Lung (tissue), 12 donors: Measurements from ENCODE around the gene SF3B5. TPM values are rescaled to one million over a fixed set of nuclear protein-coding genes. Genes with fewer than 3 reads are reported as not detected.
A peak's percentile ranks its signal among the peaks of the same experiment; 100 is the strongest.

Source experiments
- ATAC-seq: fragments of 200-7000 bp; cut with Tn5 transposase; one replicate; pipeline ENCODE4 v1.9.1; 2020; ENCODE audit warnings: moderate number of reproducible peaks; ENCODE audit not compliant: insufficient read depth, low FRiP score
- DNase-seq, 3 donors: peaks; one replicate each; pipeline ENCODE4 v3.0.0-alpha.2; 2013 to 2017
- H3K27ac ChIP-seq, 2 donors: one replicate each; pipeline ENCODE4 v1.5.1; 2013; ENCODE audit warnings: mild to moderate bottlenecking in 2 of 2, moderate library complexity in 2 of 2, control low read depth in 1 of 2, inconsistent platforms in 1 of 2, low read depth in 1 of 2, low read length in 1 of 2
- H3K27me3 ChIP-seq, 3 donors: one replicate each; pipeline ENCODE4 v1.5.1; 2013; ENCODE audit warnings: low read length in 2 of 3; ENCODE audit not compliant: control insufficient read depth in 3 of 3, insufficient read depth in 3 of 3
- H3K36me3 ChIP-seq, 4 donors: one replicate each; pipeline ENCODE4 v1.5.1; 2013; ENCODE audit warnings: low read length in 4 of 4, mild to moderate bottlenecking in 1 of 4, moderate library complexity in 1 of 4; ENCODE audit not compliant: control insufficient read depth in 4 of 4, insufficient read depth in 4 of 4
- H3K4me1 ChIP-seq, 5 donors: one replicate each; pipeline ENCODE4 v1.5.1; 2013; ENCODE audit warnings: low read length in 5 of 5, mild to moderate bottlenecking in 2 of 5, moderate library complexity in 1 of 5; ENCODE audit not compliant: control insufficient read depth in 5 of 5, insufficient read depth in 5 of 5
- H3K4me3 ChIP-seq: one replicate; pipeline ENCODE4 v1.5.1; 2013; ENCODE audit warnings: mild to moderate bottlenecking, control low read depth, moderate library complexity
- H3K9ac ChIP-seq, 2 donors: one replicate each; pipeline ENCODE4 v1.5.1; 2013; ENCODE audit warnings: low read length in 2 of 2, control low read depth in 1 of 2; ENCODE audit not compliant: insufficient read depth in 1 of 2
- H3K9me3 ChIP-seq, 4 donors: one replicate each; pipeline ENCODE4 v1.5.1; 2013; ENCODE audit warnings: low read length in 3 of 4, mild to moderate bottlenecking in 1 of 4, moderate library complexity in 1 of 4; ENCODE audit not compliant: control insufficient read depth in 4 of 4, insufficient read depth in 3 of 4
- CTCF ChIP-seq: IDR thresholded peaks from 2 replicates; pipeline ENCODE4 v1.5.1; 2012; ENCODE audit warnings: mild to moderate bottlenecking; ENCODE audit errors: control extremely low read depth, extremely low read depth
- WGBS, 2 donors: extraction: QIAGEN DNeasy Blood & Tissue Kit; methylation state at CpG; one replicate each; pipeline ENCODE4 v1.1.7; 2013; 5-methylcytosine and 5-hydroxymethylcytosine counted together
- polyA plus RNA-seq, 2 donors: library from polyadenylated mRNA; stranded (reverse); fragments of 200-250 nt; gene quantifications; one replicate each; pipeline ENCODE4 v1.2.1, GENCODE V29; 2013
- total RNA-seq, 2 donors: library from RNA; depleted of rRNA in 1 of 2; stranded (reverse); fragments of >200 nt in 1 of 2; gene quantifications; one replicate each; pipeline ENCODE4 v1.2.1, GENCODE V29; 2014 to 2021
- donor health status: control.
- donor health status: control.
- donor health status: Bipolar disorder and iron deficiency.
- donor health status: healthy.
- donor health status: DM: yes; HTN: yes; CAD: no.

SF3B5 gene
- total and polyA plus RNA-seq, 4 donors = 36.3 to 251 (median 162) TPM

- WGBS, 2 donors = 4 to 5% methylated on average over 45 to 57 of the region's 57 CpGs
- no peak for TF ChIP-seq CTCF
- Histone ChIP-seq H3K9ac (peak overlapping the region; percentile 23 to 44), H3K36me3 (no peaks in the 10 kb centered on the region), H3K27me3 (peaks cover 0 to 51% (median 41%) of the 10 kb centered on the region in 3 donors), H3K27ac (peak overlapping the region in 1 of 2 donors; percentile 88), H3K9me3 (no peaks in the 10 kb centered on the region), H3K4me3 (peak overlapping the region; percentile 77), H3K4me1 (peaks cover 0 to 14% (median 0%) of the 10 kb centered on the region in 5 donors)
- DNase-seq (peak; percentile 24 to 47 (median 36)), ATAC-seq (peak; percentile 5)
Observed at GRCh38 chr6:144064402-144065212, 30.8 kb downstream of the SF3B5 start.

- DNase-seq = peak; percentile 68 to 81 (median 80)
- Histone ChIP-seq H3K27ac (peak overlapping the region in 1 of 2 donors; percentile 88), H3K4me1 (peaks cover 0 to 14% (median 0%) of the 10 kb centered on the region in 5 donors), H3K4me3 (peak overlapping the region; percentile 77), H3K9me3 (peaks cover 0 to 3% (median 0%) of the 10 kb centered on the region in 4 donors), H3K27me3 (peaks cover 0 to 51% (median 41%) of the 10 kb centered on the region in 3 donors), H3K36me3 (no peaks in the 10 kb centered on the region), H3K9ac (peak overlapping the region; percentile 23 to 73)
- 0 to 1% methylated on average over 59 to 72 of the region's 72 CpGs for WGBS, 2 donors
- no peak for TF ChIP-seq CTCF
- ATAC-seq = peak; percentile 94
Observed at GRCh38 chr6:144063744-144064401, 31.5 kb downstream of the SF3B5 start.

DNA sequence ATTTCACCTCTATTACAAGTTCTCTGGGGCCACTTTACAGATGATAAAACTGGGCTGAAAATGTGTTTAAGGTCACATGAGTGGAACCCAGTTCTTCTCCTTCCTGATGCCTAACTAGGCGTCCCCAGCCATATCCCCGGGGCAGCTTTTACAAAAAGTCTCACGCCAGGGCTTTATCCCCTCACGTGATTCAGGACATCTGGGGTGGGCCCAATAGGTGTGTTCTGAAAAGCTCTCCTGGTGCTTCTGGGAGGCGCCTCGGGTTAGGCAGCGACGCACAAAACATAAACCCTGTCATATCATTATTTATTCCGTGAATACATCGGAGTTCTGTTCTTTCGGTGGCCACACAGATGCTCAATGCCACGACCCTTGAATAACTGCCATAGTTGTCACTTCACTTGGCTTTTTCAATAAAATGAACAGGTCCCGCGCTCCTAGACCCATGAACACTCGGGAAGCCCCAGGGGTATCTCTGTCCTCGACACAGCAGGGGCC is 32.1 kb downstream of the SF3B5 start:
- WGBS, 2 donors = 1 to 2% methylated on average over 16 of the region's 16 CpGs
- peaks cover 0 to 49% (median 41%) of the 10 kb centered on the region in 3 donors for H3K27me3 ChIP-seq
- H3K9ac ChIP-seq = peak overlapping the region in 1 of 2 donors; percentile 73
- no peak for TF ChIP-seq CTCF
- peaks cover 0 to 3% (median 0%) of the 10 kb centered on the region in 4 donors for H3K9me3 ChIP-seq
- peak overlapping the region; percentile 77 for H3K4me3 ChIP-seq
- H3K4me1 ChIP-seq = peaks cover 0 to 14% (median 0%) of the 10 kb centered on the region in 5 donors
- H3K27ac ChIP-seq = peak overlapping the region in 1 of 2 donors; percentile 88
- peak in 1 of 3 donors; percentile 18 for DNase-seq
- no peaks in the 10 kb centered on the region for H3K36me3 ChIP-seq
- ATAC-seq = no peak
